K562 (cell line): Measurements from ENCODE around the gene CA5B.

Experiments
- BCLAF1 ChIP-seq, 2 experiments: fragments of 450-650 bp in 1 of 2; IDR thresholded peaks; 2 replicates each; pipeline ENCODE4 v1.6.1; 2011 to 2017; ENCODE audit warnings: low read depth in 2 of 2, antibody characterized with exemption in 1 of 2, borderline replicate concordance in 1 of 2, low read length in 1 of 2, mild to moderate bottlenecking in 1 of 2, mixed read lengths in 1 of 2; ENCODE audit not compliant: control insufficient read depth in 1 of 2
- U2AF2 ChIP-seq: fragments of 200-400 bp; formaldehyde crosslinking; optimal IDR thresholded peaks from 2 replicates; pipeline ENCODE3; 2017; ENCODE audit warnings: low read depth, mild to moderate bottlenecking, low read length
- ZBTB49 ChIP-seq: sonication (generic); formaldehyde crosslinking; IDR thresholded peaks from 2 replicates; pipeline ENCODE4 v1.8.0; 2022; ENCODE audit warnings: missing genetic modification reagents, mild to moderate bottlenecking, borderline replicate concordance

GRCh38 chrX:15737190-15737958, 696 bp upstream of the CA5B start:
- TF ChIP-seq U2AF2 (no peak), BCLAF1 (IDR thresholded peaks at IDR 0.05; ENCODE audit: borderline replicate concordance in 1 of 2, control insufficient read depth in 1 of 2, low read depth in 2 of 2, low read length in 1 of 2) (no peak), ZBTB49 (CRISPR knock-in tag) (no peak)
